Activated T-cell treated with anti-CD3 and anti-CD28 coated beads, Interleukin-2, amount 50 U/mL, for 72 hours (primary cell): ENCODE results near the gene FOXRED1. TPM values are rescaled to one million over a fixed set of nuclear protein-coding genes. Genes with fewer than 3 reads are reported as not detected.
A peak's percentile ranks its signal among the peaks of the same experiment; 100 is the strongest.
"Not testable (repeated sequence)": the region's sequence is repeated elsewhere in the genome, so short reads cannot be mapped to it uniquely, and the experiment has no call there.

Source experiments
- ATAC-seq, 2 donors: fragments of 150-1000 bp; cut with Tn5 transposase; replicated peaks in 1 of 2; 2 replicates each; pipeline ENCODE4 v1.10.0; 2021; ENCODE audit warnings: moderate library complexity in 2 of 2, mild to moderate bottlenecking in 1 of 2
- DNase-seq, 2 donors: peaks; one replicate each; pipeline ENCODE4 v3.0.0; 2021 to 2022; ENCODE audit warnings: mixed read lengths in 1 of 2
- H3K27ac Mint-ChIP-seq: one replicate; pipeline ENCODE4 v1.8.0; 2022; ENCODE audit warnings: mild to moderate bottlenecking, moderate library complexity, mixed read lengths
- H3K27me3 Mint-ChIP-seq: one replicate; pipeline ENCODE4 v1.8.0; 2022; ENCODE audit warnings: low read depth, mixed read lengths
- H3K36me3 Mint-ChIP-seq, 2 donors: one replicate each; pipeline ENCODE4 v1.8.0; 2022; ENCODE audit warnings: mixed read lengths in 2 of 2, mild to moderate bottlenecking in 1 of 2; ENCODE audit not compliant: insufficient read depth in 2 of 2
- H3K4me1 Mint-ChIP-seq: one replicate; pipeline ENCODE4 v1.8.0; 2022; ENCODE audit warnings: low read depth, mixed read lengths
- H3K4me3 Mint-ChIP-seq, 2 donors: one replicate each; pipeline ENCODE4 v1.8.0; 2022; ENCODE audit warnings: mild to moderate bottlenecking in 2 of 2, mixed read lengths in 2 of 2, moderate library complexity in 2 of 2
- H3K9me3 Mint-ChIP-seq, 2 donors: one replicate each; pipeline ENCODE4 v1.8.0; 2022; ENCODE audit warnings: mixed read lengths in 2 of 2
- total RNA-seq, 2 donors: library from RNA; stranded (reverse); gene quantifications; one replicate each; pipeline ENCODE4 v1.2.3, GENCODE V29; 2022

FOXRED1 gene
- total RNA-seq, 2 donors from 2014 or later = 35.0 to 51.9 TPM

- Mint-ChIP-seq H3K9me3 (no peaks in the 10 kb centered on the region), H3K4me3 (no peak overlapping the region), H3K4me1 (peaks cover 48% of the 10 kb centered on the region), H3K27ac (no peak overlapping the region), H3K36me3 (peaks cover 5 to 13% of the 10 kb centered on the region in 2 donors), H3K27me3 (no peaks in the 10 kb centered on the region)
- DNase-seq (no peak), ATAC-seq (no peak)
Observed at GRCh38 chr11:126308271-126308671, 39.3 kb downstream of the FOXRED1 start.

- Mint-ChIP-seq H3K4me1 (peaks cover 44% of the 10 kb centered on the region), H3K36me3 (peaks cover 5 to 14% of the 10 kb centered on the region in 2 donors)
- not testable (repeated sequence) for H3K27ac Mint-ChIP-seq, H3K4me3 Mint-ChIP-seq, DNase-seq, H3K27me3 Mint-ChIP-seq, H3K9me3 Mint-ChIP-seq, ATAC-seq
Observed at GRCh38 chr11:126308771-126309170, 39.8 kb downstream of the FOXRED1 start.

DNA sequence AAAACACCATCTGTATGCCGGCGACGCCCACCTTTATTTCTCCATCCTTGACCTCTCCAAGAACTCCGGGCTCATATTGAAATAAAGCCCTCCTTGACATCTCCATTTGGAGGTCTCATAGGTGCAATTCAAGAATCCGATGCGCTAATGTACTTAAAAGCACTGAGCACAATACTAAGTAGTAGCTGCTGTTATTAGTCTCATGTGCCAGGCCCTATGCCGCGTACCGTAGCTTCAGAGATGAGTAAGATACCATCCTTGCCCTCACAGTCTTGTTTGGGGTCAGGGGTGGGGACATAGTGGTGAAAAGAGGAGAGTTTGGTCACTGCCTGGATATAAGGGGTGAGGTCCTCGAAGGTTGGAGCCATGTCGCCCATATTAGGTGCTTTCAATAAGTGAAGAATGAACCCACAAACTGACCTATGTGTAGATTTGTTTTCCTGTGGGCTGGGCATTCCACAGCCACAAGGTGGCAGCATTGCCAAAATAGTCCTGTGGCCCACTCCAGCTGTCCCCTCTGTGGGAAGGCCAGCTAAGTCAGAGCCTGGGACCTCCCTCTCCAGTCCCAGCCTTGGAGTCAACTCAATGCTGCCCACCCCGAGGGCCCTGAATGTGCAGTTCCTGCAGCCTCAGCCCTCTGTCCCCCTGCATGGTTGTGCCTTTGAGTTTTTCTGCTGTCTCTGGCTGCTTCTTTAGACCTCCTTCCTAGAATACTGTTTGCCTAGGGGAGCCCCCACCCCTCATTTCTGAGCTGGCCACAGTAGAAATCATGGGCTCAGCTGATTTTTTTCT is 41.4 kb downstream of the FOXRED1 start:
- Mint-ChIP-seq H3K9me3 (no peaks in the 10 kb centered on the region), H3K27ac (no peak overlapping the region), H3K27me3 (no peaks in the 10 kb centered on the region), H3K4me1 (peaks cover 28% of the 10 kb centered on the region), H3K36me3 (peaks cover 6 to 21% of the 10 kb centered on the region in 2 donors), H3K4me3 (no peak overlapping the region)
- DNase-seq (peak; percentile 61 to 65), ATAC-seq (peak; percentile 65 to 71)

DNA sequence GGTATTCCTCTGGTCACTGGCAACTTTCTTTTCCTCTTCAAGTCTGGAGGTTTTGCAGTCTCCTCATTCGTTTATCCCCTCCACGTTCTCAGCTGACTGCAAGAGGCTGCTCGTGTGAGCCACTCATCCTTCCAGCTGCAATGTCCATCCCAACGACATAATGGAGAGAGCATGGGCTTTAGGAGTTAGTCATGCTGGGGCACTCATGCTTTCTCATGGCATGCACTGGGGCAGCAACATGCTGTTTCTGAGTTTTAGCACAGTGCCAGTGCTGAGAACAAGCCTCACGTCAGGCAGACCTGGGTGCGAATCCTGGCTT is 42.0 kb downstream of the FOXRED1 start:
- no peak for DNase-seq
- peaks cover 3 to 18% of the 10 kb centered on the region in 2 donors for H3K36me3 Mint-ChIP-seq
- H3K27me3 Mint-ChIP-seq = no peaks in the 10 kb centered on the region
- peaks cover 22% of the 10 kb centered on the region for H3K4me1 Mint-ChIP-seq
- no peak overlapping the region for H3K4me3 Mint-ChIP-seq
- H3K27ac Mint-ChIP-seq = no peak overlapping the region
- no peak for ATAC-seq
- H3K9me3 Mint-ChIP-seq = no peaks in the 10 kb centered on the region

DNA sequence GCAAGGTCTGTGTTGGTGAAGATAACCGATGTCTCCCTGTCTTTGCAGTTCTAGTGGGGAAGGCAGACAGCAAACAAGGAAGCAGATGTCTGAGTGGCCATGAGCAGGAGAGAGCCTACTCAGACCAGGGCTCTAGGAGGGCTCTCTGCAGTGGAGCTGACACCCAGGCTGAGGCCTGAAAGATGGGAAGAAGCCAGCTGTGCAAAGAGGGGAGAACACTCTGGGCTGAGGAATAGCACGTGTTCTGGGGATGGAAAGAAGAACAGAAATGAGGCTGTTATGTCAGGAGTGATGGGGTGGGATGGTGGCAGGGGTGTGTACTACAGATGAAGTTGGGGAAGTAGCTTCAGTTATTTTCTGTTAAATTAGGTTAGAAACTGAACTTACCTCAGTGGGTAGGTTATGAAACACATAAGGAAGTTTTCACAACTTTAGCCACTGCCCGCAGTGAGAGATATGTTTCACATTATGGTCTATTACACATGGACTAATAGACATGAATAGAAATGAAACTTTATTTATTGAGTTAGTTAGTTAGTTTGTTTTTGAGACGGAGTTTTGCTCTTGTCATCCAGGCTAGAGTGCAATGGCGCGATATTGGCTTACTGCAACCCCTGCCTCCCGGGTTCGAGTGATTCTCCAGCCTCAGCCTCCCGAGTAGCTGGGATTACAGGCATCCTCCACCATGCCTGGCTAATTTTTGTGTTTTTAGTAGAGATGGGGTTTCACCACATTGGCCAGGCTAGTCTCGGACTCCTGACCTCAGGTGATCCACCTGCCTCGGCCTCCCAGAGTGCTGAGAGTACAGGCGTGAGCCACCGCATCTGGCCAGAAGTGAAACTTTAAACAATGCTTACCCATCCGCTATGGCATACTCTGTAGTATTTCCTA is 42.7 kb downstream of the FOXRED1 start:
- H3K9me3 Mint-ChIP-seq = no peaks in the 10 kb centered on the region
- H3K27ac Mint-ChIP-seq = no peak overlapping the region
- H3K27me3 Mint-ChIP-seq = no peaks in the 10 kb centered on the region
- DNase-seq (no peak), ATAC-seq (no peak)
- peaks cover 6 to 25% of the 10 kb centered on the region in 2 donors for H3K36me3 Mint-ChIP-seq
- peaks cover 17% of the 10 kb centered on the region for H3K4me1 Mint-ChIP-seq
- no peak overlapping the region for H3K4me3 Mint-ChIP-seq

DNA sequence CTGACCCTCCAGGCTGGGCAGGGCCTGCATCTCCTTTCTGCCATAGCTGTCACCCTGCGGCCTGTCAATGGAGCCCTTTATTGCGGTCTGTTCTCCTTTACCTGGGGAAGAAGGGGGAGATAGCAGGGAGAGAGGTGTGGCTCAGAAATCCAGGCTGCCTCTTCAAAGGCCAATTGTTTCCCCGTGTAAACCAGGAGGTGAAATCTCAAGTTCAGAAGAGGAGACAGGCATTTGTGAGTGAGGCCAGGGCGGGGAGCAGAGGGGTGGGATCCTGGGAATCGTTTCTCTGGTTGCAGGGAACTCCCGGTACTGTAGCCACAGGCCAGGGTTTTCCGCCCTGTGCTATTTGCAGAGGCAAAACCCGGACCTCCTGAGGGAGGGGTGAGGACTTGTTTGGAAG is 44.0 kb downstream of the FOXRED1 start:
- Mint-ChIP-seq H3K27me3 (no peaks in the 10 kb centered on the region), H3K4me3 (no peak overlapping the region), H3K9me3 (no peaks in the 10 kb centered on the region), H3K27ac (no peak overlapping the region), H3K4me1 (peaks cover 18% of the 10 kb centered on the region), H3K36me3 (peaks cover 8 to 26% of the 10 kb centered on the region in 2 donors)
- no peak for ATAC-seq
- DNase-seq = no peak

- H3K27me3 Mint-ChIP-seq = no peaks in the 10 kb centered on the region
- H3K4me3 Mint-ChIP-seq = no peak overlapping the region
- peaks cover 8 to 26% of the 10 kb centered on the region in 2 donors for H3K36me3 Mint-ChIP-seq
- no peak for DNase-seq
- peaks cover 26% of the 10 kb centered on the region for H3K4me1 Mint-ChIP-seq
- H3K9me3 Mint-ChIP-seq = no peaks in the 10 kb centered on the region
- no peak overlapping the region for H3K27ac Mint-ChIP-seq
- ATAC-seq = no peak
Observed at GRCh38 chr11:126313826-126314225, 44.9 kb downstream of the FOXRED1 start.

DNA sequence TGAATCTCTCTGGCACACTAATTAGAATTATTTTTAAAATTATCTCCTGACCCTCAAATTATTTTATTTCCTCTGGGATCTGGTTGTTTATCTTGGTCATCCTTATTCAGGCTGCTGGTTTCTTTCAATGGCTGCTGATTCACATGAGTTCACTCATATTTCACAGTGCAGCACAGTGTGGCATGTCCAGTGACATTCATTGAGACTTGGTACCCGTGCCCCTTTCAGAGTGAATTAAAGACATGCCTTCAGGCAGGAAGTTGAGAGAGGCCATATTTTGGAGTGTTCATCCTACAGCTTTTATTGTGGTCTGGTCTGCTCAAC is 48.4 kb downstream of the FOXRED1 start:
- peak overlapping the region; percentile 69 for H3K27ac Mint-ChIP-seq
- DNase-seq = no peak
- peak overlapping the region; percentile 71 to 76 for H3K4me3 Mint-ChIP-seq
- peaks cover 8 to 19% of the 10 kb centered on the region in 2 donors for H3K36me3 Mint-ChIP-seq
- H3K9me3 Mint-ChIP-seq = no peaks in the 10 kb centered on the region
- H3K27me3 Mint-ChIP-seq = no peaks in the 10 kb centered on the region
- H3K4me1 Mint-ChIP-seq = peaks cover 29% of the 10 kb centered on the region
- ATAC-seq = no peak

DNA sequence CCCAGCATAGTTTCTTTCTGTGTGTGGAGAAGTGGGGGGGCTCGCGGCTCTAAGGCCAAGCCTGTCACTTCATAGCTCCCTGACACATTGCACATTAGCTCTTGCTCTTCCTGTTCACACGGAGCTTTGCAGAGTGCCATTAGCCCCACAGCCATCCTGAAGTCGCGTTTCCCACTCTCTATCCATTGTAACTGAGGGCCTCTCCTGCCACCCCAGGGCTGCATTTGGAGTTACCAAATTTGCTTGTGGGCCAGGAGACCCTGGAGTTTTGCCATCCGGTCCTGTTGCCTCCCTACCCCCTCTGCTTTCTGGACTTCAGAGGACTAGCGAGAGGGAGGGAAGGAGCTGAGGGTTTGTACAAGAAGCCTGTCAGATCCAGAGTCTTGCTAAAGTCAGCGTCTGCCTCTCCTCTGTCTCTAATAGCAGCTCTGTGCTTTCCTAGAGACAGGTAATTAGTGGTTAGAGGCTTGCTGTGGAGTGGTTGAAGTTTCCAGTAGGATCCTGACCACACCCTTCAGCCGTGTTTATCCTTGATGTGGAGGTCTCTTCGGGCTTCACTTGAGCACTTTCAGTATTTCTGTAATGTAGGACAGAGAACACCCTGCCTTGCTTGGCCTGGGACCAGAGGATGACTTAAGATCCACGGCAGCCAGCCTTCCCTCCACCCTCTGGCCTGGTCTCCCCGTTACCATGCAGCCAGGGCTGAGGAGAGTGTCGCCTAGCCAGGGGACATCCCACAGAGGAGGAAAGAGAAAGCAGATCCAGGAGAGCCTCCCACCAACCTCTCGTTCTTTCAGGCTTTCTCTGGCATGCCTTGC is 49.0 kb downstream of the FOXRED1 start:
- ATAC-seq (peak; percentile 73 to 76), DNase-seq (peak; percentile 31 to 34)
- H3K4me1 Mint-ChIP-seq = peaks cover 29% of the 10 kb centered on the region
- H3K36me3 Mint-ChIP-seq = peaks cover 8 to 19% of the 10 kb centered on the region in 2 donors
- peak overlapping the region; percentile 69 for H3K27ac Mint-ChIP-seq
- no peaks in the 10 kb centered on the region for H3K27me3 Mint-ChIP-seq
- H3K4me3 Mint-ChIP-seq = peak overlapping the region; percentile 71 to 76
- no peaks in the 10 kb centered on the region for H3K9me3 Mint-ChIP-seq

GRCh38 chr11:126318574-126319373 is 49.8 kb downstream of the FOXRED1 start:
- ATAC-seq (peak; percentile 85 to 86), DNase-seq (peak; percentile 36 to 43)
- H3K4me3 Mint-ChIP-seq = peak overlapping the region; percentile 71 to 76
- H3K27ac Mint-ChIP-seq = peak overlapping the region; percentile 69
- peaks cover 29% of the 10 kb centered on the region for H3K4me1 Mint-ChIP-seq
- no peaks in the 10 kb centered on the region for H3K27me3 Mint-ChIP-seq
- H3K9me3 Mint-ChIP-seq = no peaks in the 10 kb centered on the region
- peaks cover 8 to 18% of the 10 kb centered on the region in 2 donors for H3K36me3 Mint-ChIP-seq

GRCh38 chr11:126319374-126319740 is 50.4 kb downstream of the FOXRED1 start:
- no peak for ATAC-seq
- no peak overlapping the region for H3K27ac Mint-ChIP-seq
- no peaks in the 10 kb centered on the region for H3K9me3 Mint-ChIP-seq
- peak overlapping the region in 1 of 2 donors; percentile 8 for H3K4me3 Mint-ChIP-seq
- H3K36me3 Mint-ChIP-seq = peaks cover 6 to 13% of the 10 kb centered on the region in 2 donors
- H3K27me3 Mint-ChIP-seq = no peaks in the 10 kb centered on the region
- DNase-seq = no peak
- H3K4me1 Mint-ChIP-seq = peaks cover 29% of the 10 kb centered on the region

GRCh38 chr11:126322996-126323395 is 54.0 kb downstream of the FOXRED1 start:
- DNase-seq (no peak), ATAC-seq (no peak)
- Mint-ChIP-seq H3K27ac (no peak overlapping the region), H3K4me1 (peaks cover 22% of the 10 kb centered on the region), H3K4me3 (no peak overlapping the region), H3K9me3 (no peaks in the 10 kb centered on the region), H3K27me3 (no peaks in the 10 kb centered on the region), H3K36me3 (no peaks in the 10 kb centered on the region)
